Gastrocnemius medialis (tissue), 4 donors: Measurements from ENCODE around the gene BICRAL. TPM values are rescaled to one million over a fixed set of nuclear protein-coding genes. Genes with fewer than 3 reads are reported as not detected.

Source experiments
- ATAC-seq, 2 donors: fragments of 150-250 bp; one replicate each; pipeline ENCODE4 v1.9.1; 2016
- DNase-seq, 2 donors: peaks; one replicate each; pipeline ENCODE4 v3.0.0-alpha.2; 2019
- H3K27ac ChIP-seq, 4 donors: fragments of 200-600 bp; sonication (generic); 1 replicate in 1 of 4; 2 replicates in 3 of 4; pipeline ENCODE4 v1.5.1; 2016 to 2018; ENCODE audit warnings: mild to moderate bottlenecking in 2 of 4, moderate library complexity in 1 of 4
- H3K27me3 ChIP-seq, 3 donors: fragments of 200-600 bp; sonication (generic) in 2 of 3; 1 replicate in 1 of 3; 2 replicates in 2 of 3; pipeline versions ENCODE4 v1.5.1 to v1.6.0; 2016 to 2019; ENCODE audit warnings: mild to moderate bottlenecking in 1 of 3, moderate library complexity in 1 of 3
- H3K36me3 ChIP-seq, 2 donors: fragments of 200-600 bp; sonication (generic) in 1 of 2; one replicate each; pipeline ENCODE4 v1.5.1; 2017 to 2018
- H3K4me1 ChIP-seq, 2 donors: fragments of 200-600 bp; sonication (generic) in 1 of 2; one replicate each; pipeline ENCODE4 v1.5.1; 2016 to 2017; ENCODE audit warnings: mild to moderate bottlenecking in 2 of 2
- H3K4me3 ChIP-seq, 4 donors: fragments of 200-600 bp; sonication (generic) in 3 of 4; 1 replicate in 1 of 4; 2 replicates in 3 of 4; pipeline ENCODE4 v1.5.1; 2016 to 2019; ENCODE audit warnings: mild to moderate bottlenecking in 2 of 4
- H3K9me3 ChIP-seq, 3 donors: fragments of 200-600 bp; sonication (generic) in 2 of 3; 1 replicate in 1 of 3; 2 replicates in 2 of 3; pipeline ENCODE4 v1.5.1; 2016 to 2019
- CTCF ChIP-seq, 5 experiments: fragments of 450-650 bp in 3 of 5; fragments of 200-600 bp in 2 of 5; sonication (generic) in 2 of 5; IDR thresholded peaks in 4 of 5; conservative IDR thresholded peaks in 1 of 5; 1 replicate in 4 of 5; 2 replicates in 1 of 5; pipeline ENCODE4 v1.5.1; 2016 to 2019; ENCODE audit warnings: antibody characterized with exemption in 5 of 5, mild to moderate bottlenecking in 3 of 5, moderate library complexity in 3 of 5
- POLR2A ChIP-seq, 2 donors: fragments of 450-650 bp; IDR thresholded peaks; one replicate each; pipeline ENCODE4 v1.6.1; 2017; ENCODE audit warnings: antibody characterized with exemption in 2 of 2, mild to moderate bottlenecking in 2 of 2, moderate library complexity in 2 of 2
- in situ Hi-C, 4 donors: fragments of 200-750 bp; cut with MboI; loops; one replicate each; pipeline versions ENCODE4 v1.15.0 to v1.8.0; 2017; ENCODE audit warnings: low sequenced_read_pairs in 4 of 4
- intact Hi-C: fragments of 100-400 bp; cut with DNase I; formaldehyde crosslinking; loops from one replicate; pipeline ENCODE4 v1.15.1; 2023; ENCODE audit warnings: low total_unique reads
- total RNA-seq, 4 donors: library from RNA; depleted of rRNA; stranded (reverse); fragments of >200 nt; gene quantifications; one replicate each; pipeline versions ENCODE4 v1.1.0 to v1.2.3, GENCODE V29; 2016

The BICRAL gene
- total RNA-seq, 4 donors from 2014 or later = 7.9 to 10.2 (median 9.7) TPM

- no peaks in the 10 kb centered on the region for H3K9me3 ChIP-seq
- TF ChIP-seq POLR2A (IDR thresholded peaks at IDR 0.05) (peak; percentile 81 to 90), CTCF (IDR thresholded peaks at IDR 0.05 in 4 of 5, conservative IDR thresholded peaks at IDR 0.05 in 1 of 5) (no peak)
- H3K4me3 ChIP-seq = peak overlapping the region; percentile 80 to 98 (median 92)
- ATAC-seq (peak; percentile 54 to 57), DNase-seq (peak; percentile 80 to 87)
- H3K27ac ChIP-seq = peak overlapping the region; percentile 95 to 100 (median 97)
- H3K36me3 ChIP-seq = no peaks in the 10 kb centered on the region
- H3K27me3 ChIP-seq = no peaks in the 10 kb centered on the region
- in situ Hi-C loops (loop anchor here in 2 of 4 donors (5.0 to 25.0 kb wide), 2 partner anchors 41 to 116 kb away; no protein-coding TSS in a partner anchor), intact Hi-C loops (loop anchor here (1.0 to 10.0 kb wide), 8 partner anchors 20 to 424 kb away; partner anchors contain the start of genes CUL7, KLC4, MRPL2 and RPL7L1)
- H3K4me1 ChIP-seq = peaks cover 26 to 29% of the 10 kb centered on the region in 2 donors
These were observed 35.1 kb upstream of the BICRAL start for GRCh38 chr6:42746463-42747391.

- in situ Hi-C loops = loop anchor here in 2 of 4 donors (5.0 to 25.0 kb wide), 2 partner anchors 39 to 114 kb away; no protein-coding TSS in a partner anchor
These were observed 33.5 kb upstream of the BICRAL start for GRCh38 chr6:42748203-42748898.

GRCh38 chr6:42751055-42751454 is 30.8 kb upstream of the BICRAL start:
- H3K4me3 ChIP-seq = no peak overlapping the region
- TF ChIP-seq CTCF (IDR thresholded peaks at IDR 0.05 in 4 of 5, conservative IDR thresholded peaks at IDR 0.05 in 1 of 5) = no peak
- no peak for TF ChIP-seq POLR2A (IDR thresholded peaks at IDR 0.05)
- H3K4me1 ChIP-seq = peaks cover 0 to 4% of the 10 kb centered on the region in 2 donors
- in situ Hi-C loops = no loop called here
- H3K36me3 ChIP-seq = no peaks in the 10 kb centered on the region
- H3K9me3 ChIP-seq = no peaks in the 10 kb centered on the region
- no peak overlapping the region for H3K27ac ChIP-seq
- ATAC-seq (no peak), DNase-seq (no peak)
- H3K27me3 ChIP-seq = no peaks in the 10 kb centered on the region
- intact Hi-C loops = no loop called here

More at GRCh38 chr6:42748203-42748898, 33.5 kb upstream of the BICRAL start:
- no peak for ATAC-seq
- Histone ChIP-seq H3K36me3 (no peaks in the 10 kb centered on the region), H3K4me3 (peak overlapping the region in 1 of 4 donors; percentile 98), H3K9me3 (no peaks in the 10 kb centered on the region), H3K4me1 (peaks cover 19% of the 10 kb centered on the region in 2 donors), H3K27me3 (no peaks in the 10 kb centered on the region), H3K27ac (peak overlapping the region; percentile 95 to 100 (median 97))
- TF ChIP-seq POLR2A (IDR thresholded peaks at IDR 0.05) = no peak
- no peak for TF ChIP-seq CTCF (IDR thresholded peaks at IDR 0.05 in 4 of 5, conservative IDR thresholded peaks at IDR 0.05 in 1 of 5)
- DNase-seq = no peak
- intact Hi-C loops = loop anchor here (5.0 to 10.0 kb wide), 2 partner anchors 186 to 306 kb away; partner anchors contain the start of genes CUL7, KLC4, MRPL2 and UBR2

GRCh38 chr6:42754759-42755158 is 27.1 kb upstream of the BICRAL start:
- TF ChIP-seq POLR2A (IDR thresholded peaks at IDR 0.05) (no peak), CTCF (IDR thresholded peaks at IDR 0.05 in 4 of 5, conservative IDR thresholded peaks at IDR 0.05 in 1 of 5) (no peak)
- intact Hi-C loops = no loop called here
- no peaks in the 10 kb centered on the region for H3K27me3 ChIP-seq
- ATAC-seq = no peak
- in situ Hi-C loops = no loop called here
- no peaks in the 10 kb centered on the region for H3K9me3 ChIP-seq
- DNase-seq = no peak
- H3K27ac ChIP-seq = no peak overlapping the region
- peaks cover 10 to 16% of the 10 kb centered on the region in 2 donors for H3K4me1 ChIP-seq
- no peaks in the 10 kb centered on the region for H3K36me3 ChIP-seq
- no peak overlapping the region for H3K4me3 ChIP-seq
